K562 (cell line): ENCODE results near the gene DAPK1. TPM values are rescaled to one million over a fixed set of nuclear protein-coding genes. Genes with fewer than 3 reads are reported as not detected.

ENCODE experiments used
- ATAC-seq: fragments of 200-7000 bp; cut with Tn5 transposase; 3 replicates; pipeline ENCODE4 v1.9.1; 2020; ENCODE audit warnings: moderate library complexity
- BruUV-seq: library from RNA; stranded (reverse); fragments of 400-500 nt; replicated peaks from 2 replicates; lab custom pipeline; 2021; lab: Mats Ljungman, UMichigan
- CTCF ChIA-PET: fragments of 300-600 bp; formaldehyde crosslinking; extraction: SDS; loops from one replicate; lab custom pipeline; 2021; ENCODE audit warnings: low intra/inter-chr PET ratio; lab: Yijun Ruan, JAX
- POLR2A ChIA-PET: fragments of 300-600, 350-650 bp; sonication (Branson Sonifier 250); formaldehyde crosslinking; extraction: SDS; loops from one replicate; lab custom pipeline; 2021; ENCODE audit warnings: antibody characterized with exemption, inconsistent platforms; lab: Yijun Ruan, JAX
- DNase-seq, 4 experiments: peaks; one replicate each; pipeline versions ENCODE4 v3.0.0 to v3.0.0-alpha.2; 2011 to 2018; ENCODE audit warnings: low spot score in 3 of 4, mixed read lengths in 3 of 4; ENCODE audit errors: extremely low read depth in 1 of 4
- FAIRE-seq: peaks from 2 replicates; lab custom pipeline; 2011; peaks lifted over from hg19 to GRCh38; lab: Jason Lieb, UNC
- H2AFZ ChIP-seq: 2 replicates; pipeline ENCODE4 v1.6.0; 2011; ENCODE audit warnings: low read depth, low read length, control low read depth, inconsistent platforms
- H3K27ac ChIP-seq: fragments of 200-600 bp; 3 replicates; pipeline ENCODE4 v1.8.0; 2011; ENCODE audit warnings: low read depth, mild to moderate bottlenecking, control low read depth, inconsistent platforms, low read length, moderate library complexity, mixed read lengths; ENCODE audit errors: extremely low read depth
- H3K27me3 ChIP-seq, 2 experiments: fragments of 300-600 bp in 1 of 2; 2 replicates in 1 of 2; 3 replicates in 1 of 2; pipeline versions ENCODE4 v1.6.0 to v1.8.0; 2011; ENCODE audit warnings: inconsistent platforms in 2 of 2, low read length in 2 of 2, mild to moderate bottlenecking in 1 of 2, mixed read lengths in 1 of 2, moderate library complexity in 1 of 2; ENCODE audit not compliant: control insufficient read depth in 2 of 2, insufficient read depth in 2 of 2
- H3K36me3 ChIP-seq: fragments of 300-600 bp; 3 replicates; pipeline ENCODE4 v1.8.0; 2011; ENCODE audit warnings: mild to moderate bottlenecking, low read length, inconsistent platforms; ENCODE audit not compliant: control insufficient read depth, insufficient read depth
- H3K4me1 ChIP-seq, 2 experiments: fragments of 200-600 bp in 1 of 2; replicated peaks in 1 of 2; 2 replicates in 1 of 2; 3 replicates in 1 of 2; pipeline versions ENCODE4 v1.5.1 to v1.8.0; 2011; ENCODE audit warnings: inconsistent platforms in 2 of 2, low read length in 2 of 2, mild to moderate bottlenecking in 1 of 2, mixed read lengths in 1 of 2, moderate library complexity in 1 of 2; ENCODE audit not compliant: control insufficient read depth in 2 of 2, insufficient read depth in 2 of 2
- H3K4me2 ChIP-seq: 2 replicates; pipeline ENCODE4 v1.6.1; 2011; ENCODE audit warnings: low read length, control low read depth, inconsistent platforms, mixed read lengths; ENCODE audit not compliant: insufficient read depth
- H3K4me3 ChIP-seq: fragments of 200-600 bp; sonication (generic), shearing (Covaris generic); 2 replicates; pipeline ENCODE4 v1.5.1; 2016; ENCODE audit warnings: control low read depth, inconsistent platforms
- H3K79me2 ChIP-seq: fragments of 200-600 bp; 3 replicates; pipeline ENCODE4 v1.8.0; 2011; ENCODE audit warnings: low read length, inconsistent platforms; ENCODE audit not compliant: control insufficient read depth, insufficient read depth
- H3K9ac ChIP-seq, 2 experiments: 2 replicates each; pipeline versions ENCODE4 v1.6.0 to v1.6.1; 2011; ENCODE audit warnings: low read depth in 2 of 2, low read length in 2 of 2, control low read depth in 1 of 2, inconsistent platforms in 1 of 2, mild to moderate bottlenecking in 1 of 2, mixed read lengths in 1 of 2; ENCODE audit not compliant: insufficient read depth in 1 of 2
- H3K9me1 ChIP-seq: one replicate; pipeline ENCODE4 v1.6.0; 2011; ENCODE audit warnings: inconsistent platforms, mild to moderate bottlenecking, low read length, moderate library complexity; ENCODE audit not compliant: control insufficient read depth, insufficient read depth
- H3K9me3 ChIP-seq: replicated peaks from 2 replicates; pipeline ENCODE4 v1.5.1; 2011; ENCODE audit warnings: low read depth, low read length, inconsistent platforms; ENCODE audit not compliant: control insufficient read depth, insufficient read depth
- H4K20me1 ChIP-seq: replicated peaks from 2 replicates; pipeline ENCODE4 v1.6.1; 2011; ENCODE audit warnings: low read length, inconsistent platforms, mixed read lengths; ENCODE audit not compliant: control insufficient read depth, insufficient read depth
- CTBP1 ChIP-seq: fragments of 450-650 bp; IDR thresholded peaks from 2 replicates; pipeline ENCODE4 v1.6.1; 2016; ENCODE audit warnings: borderline replicate concordance
- EGR1 ChIP-seq: fragments of 450-650 bp; conservative IDR thresholded peaks from 2 replicates; pipeline ENCODE4 v1.6.1; 2017; ENCODE audit warnings: mild to moderate bottlenecking
- ERF ChIP-seq: fragments of 450-650 bp; formaldehyde crosslinking; IDR thresholded peaks from 2 replicates; pipeline ENCODE4 v1.4.0; 2020; ENCODE audit warnings: mild to moderate bottlenecking, mixed read lengths
- ESRRB ChIP-seq: fragments of 250-450 bp; sonication (Bioruptor Pico); IDR thresholded peaks from 2 replicates; pipeline ENCODE4 v1.5.0; 2020; ENCODE audit warnings: mild to moderate bottlenecking, moderate library complexity, borderline replicate concordance
- HMG20A ChIP-seq: fragments of 450-650 bp; formaldehyde crosslinking; conservative IDR thresholded peaks from 2 replicates; pipeline ENCODE4 v1.4.0; 2020; ENCODE audit warnings: mild to moderate bottlenecking, mixed read lengths
- KDM1A ChIP-seq, 2 experiments: fragments of 450-650 bp; IDR thresholded peaks; 2 replicates each; pipeline ENCODE4 v1.6.1; 2016; ENCODE audit warnings: mild to moderate bottlenecking in 2 of 2
- NFE2 ChIP-seq: IDR thresholded peaks from 2 replicates; pipeline ENCODE4 v1.6.1; 2014; ENCODE audit warnings: antibody characterized with exemption, low read depth
- OTX1 ChIP-seq: fragments of 450-650 bp; formaldehyde crosslinking; IDR thresholded peaks from 2 replicates; pipeline ENCODE4 v1.4.0; 2022; ENCODE audit warnings: mild to moderate bottlenecking
- ZNF175 ChIP-seq: fragments of 200-800 bp; sonication (Bioruptor generic); IDR thresholded peaks from 2 replicates; pipeline ENCODE4 v1.6.1; 2016; ENCODE audit warnings: low read depth, mild to moderate bottlenecking, missing genetic modification characterization, missing compliant biosample characterization
- ZNF184 ChIP-seq: sonication (generic); formaldehyde crosslinking; IDR thresholded peaks from 2 replicates; pipeline ENCODE4 v1.5.0; 2020; ENCODE audit warnings: missing genetic modification reagents
- WGBS: fragments of 100-300 bp; shearing (Covaris generic); methylation state at CpG from one replicate; pipeline ENCODE4 v1.1.6; 2016; ENCODE audit warnings: low coverage, mixed read lengths; ENCODE audit not compliant: insufficient coverage; ENCODE audit errors: missing lambda C conversion rate; 5-methylcytosine and 5-hydroxymethylcytosine counted together
- in situ Hi-C: fragments of 300-500 bp; cut with MboI; formaldehyde crosslinking; loops from 4 replicates; pipeline ENCODE4 v1.15.0; 2018; ENCODE audit warnings: inconsistent platforms, mixed read lengths
- intact Hi-C: fragments of 100-400 bp; cut with micrococcal nuclease; formaldehyde crosslinking; loops from 2 replicates; pipeline ENCODE4 v1.14.2; 2022
- polyA plus RNA-seq, 8 experiments: library from polyadenylated mRNA; depleted of rRNA in 4 of 8; stranded (reverse) in 5 of 8; unstranded in 3 of 8; fragments of >200 nt; fragmentation: Nextera tagmentation in 2 of 8; fragmentation: Illumina TruSeq in 1 of 8; extraction: Ambion mirVana in 2 of 8; extraction: Trizol in 1 of 8; gene quantifications; 2 replicates each; pipeline versions ENCODE4 v1.2.1 to v1.2.3, GENCODE V29; 2011 to 2014; ENCODE audit warnings: inconsistent platforms in 1 of 8, missing spikeins in 1 of 8
- total RNA-seq, 7 experiments: library from RNA; depleted of rRNA in 6 of 7; stranded (reverse); fragments of >200 nt in 6 of 7; fragmentation: Illumina TruSeq in 2 of 7; extraction: Trizol in 2 of 7; gene quantifications; 2 replicates each; pipeline versions ENCODE4 v1.2.1 to v1.2.3, GENCODE V29; 2011 to 2021; ENCODE audit warnings: low replicate concordance in 1 of 7
- TF ChIP-seq, protein P1 (sequence below): sonication (generic); formaldehyde crosslinking; IDR thresholded peaks from 2 replicates; pipeline ENCODE4 v1.8.0; 2022; ENCODE audit warnings: mild to moderate bottlenecking, missing genetic modification reagents, borderline replicate concordance

DAPK1 gene
- total and polyA plus RNA-seq, 9 of the 15 experiments (the other 6 are each of a cell fraction or from before 2014, with no cell fraction given) = 1.7 to 26.4 (median 15.8) TPM

DNA sequence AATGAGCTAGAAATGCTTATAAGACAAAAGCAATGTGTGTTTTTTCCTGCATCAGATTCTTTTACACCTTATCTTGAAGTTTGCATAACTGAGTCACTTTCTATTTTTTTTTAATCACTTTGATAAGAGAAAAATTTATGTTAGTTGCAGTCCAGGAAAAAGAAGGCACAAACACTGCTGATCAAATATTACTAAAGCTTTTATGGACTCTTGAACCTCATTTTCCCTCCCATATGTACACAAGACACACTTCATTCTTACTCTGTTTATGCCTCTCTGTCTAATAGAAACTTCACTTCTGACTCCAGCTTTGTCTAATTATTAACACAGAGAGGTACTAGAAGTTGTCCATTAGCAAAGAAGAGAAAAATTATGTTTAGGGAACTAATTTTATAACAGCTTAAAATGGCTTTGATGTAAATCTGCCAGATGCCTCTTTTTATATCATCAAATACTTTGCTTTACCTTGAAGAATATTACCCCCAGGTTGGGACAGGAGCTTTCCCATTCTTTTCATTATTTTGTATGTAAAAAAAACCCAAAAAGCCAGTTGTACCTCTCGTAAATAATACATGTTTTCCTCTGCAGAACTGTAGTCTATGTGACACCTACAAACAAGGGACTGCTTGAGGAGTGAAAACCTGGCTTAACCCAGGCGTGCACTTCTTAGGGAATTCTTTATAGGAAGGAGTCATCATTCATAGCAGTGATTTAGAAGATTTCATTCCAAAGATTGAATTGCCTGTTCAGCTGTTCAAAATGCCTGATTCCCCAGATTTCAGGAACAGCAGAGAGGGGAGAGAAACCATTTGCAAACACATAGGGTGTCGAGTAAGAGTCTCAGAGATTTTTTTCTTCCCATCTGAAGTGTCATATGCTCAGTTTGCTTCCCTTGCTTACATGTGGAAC is 72.6 kb downstream of the DAPK1 start:
- no peak for DNase-seq
- no peak for FAIRE-seq
- Histone ChIP-seq H3K27me3 (no peaks in the 10 kb centered on the region), H4K20me1 (no peaks in the 10 kb centered on the region), H3K9ac (no peak overlapping the region), H3K4me3 (no peak overlapping the region), H3K4me1 (peaks cover 7 to 14% of the 10 kb centered on the region in 2 experiments; a peak in 4 of 5 replicates), H2AFZ (no peak overlapping the region), H3K9me1 (no peaks in the 10 kb centered on the region), H3K9me3 (no peaks in the 10 kb centered on the region), H3K79me2 (no peaks in the 10 kb centered on the region; the same call in 2 of the 3 replicates), H3K27ac (no peak overlapping the region), H3K36me3 (no peaks in the 10 kb centered on the region), H3K4me2 (no peak overlapping the region)
- WGBS = 48% methylated on average over 3 of the region's 3 CpGs
- ChIA-PET POLR2A (no interaction called here), CTCF (no interaction called here)
- intact Hi-C loops = no loop called here
- ATAC-seq = no peak
- TF ChIP-seq KDM1A (IDR thresholded peaks at IDR 0.05) (peak in 1 of 2 experiments; percentile 60; a peak in 3 of 4 replicates), OTX1 (CRISPR knock-in tag) (no peak)
- no TSS peak for BruUV-seq
- in situ Hi-C loops = no loop called here

DNA sequence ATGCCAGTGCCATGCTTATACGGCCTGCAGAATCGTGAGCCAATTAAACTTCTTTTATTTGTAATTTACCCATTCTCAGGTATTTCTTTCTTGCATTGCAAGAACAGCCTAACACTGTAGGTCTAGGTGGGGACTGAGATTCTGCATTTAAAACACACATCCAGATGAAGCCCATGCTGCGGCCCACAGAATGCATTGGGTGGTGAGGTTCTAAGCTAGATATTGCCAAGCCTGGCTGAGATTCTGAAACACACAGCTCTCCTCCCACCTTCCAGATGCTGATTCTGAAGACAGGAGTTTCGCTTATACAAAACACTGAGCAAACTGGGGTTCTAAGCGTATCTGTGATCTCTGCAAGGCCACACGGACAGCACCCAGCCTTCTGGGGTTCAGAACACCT is 75.1 kb downstream of the DAPK1 start:
- H4K20me1 ChIP-seq = no peaks in the 10 kb centered on the region
- H3K4me3 ChIP-seq = no peak overlapping the region
- no peaks in the 10 kb centered on the region for H3K36me3 ChIP-seq
- no peak for DNase-seq
- no peak for FAIRE-seq
- H3K27ac ChIP-seq = no peak overlapping the region
- no peaks in the 10 kb centered on the region for H3K9me3 ChIP-seq
- H3K9me1 ChIP-seq = no peaks in the 10 kb centered on the region
- no peaks in the 10 kb centered on the region for H3K27me3 ChIP-seq
- CTCF ChIA-PET = no interaction called here
- WGBS = 85% methylated on average over 3 of the region's 6 CpGs
- no peak overlapping the region for H2AFZ ChIP-seq
- H3K79me2 ChIP-seq = peaks cover 2% of the 10 kb centered on the region; the same call in 1 of the 3 replicates
- no peak overlapping the region for H3K4me2 ChIP-seq
- no peak overlapping the region for H3K9ac ChIP-seq
- ATAC-seq = no peak
- peaks cover 4% of the 10 kb centered on the region in 2 experiments; a peak in 4 of 5 replicates for H3K4me1 ChIP-seq
- in situ Hi-C loops (no loop called here), intact Hi-C loops (no loop called here)
- BruUV-seq = no TSS peak
- POLR2A ChIA-PET = no interaction called here
- no peak for TF ChIP-seq ERF
- TF ChIP-seq, protein P1, sequence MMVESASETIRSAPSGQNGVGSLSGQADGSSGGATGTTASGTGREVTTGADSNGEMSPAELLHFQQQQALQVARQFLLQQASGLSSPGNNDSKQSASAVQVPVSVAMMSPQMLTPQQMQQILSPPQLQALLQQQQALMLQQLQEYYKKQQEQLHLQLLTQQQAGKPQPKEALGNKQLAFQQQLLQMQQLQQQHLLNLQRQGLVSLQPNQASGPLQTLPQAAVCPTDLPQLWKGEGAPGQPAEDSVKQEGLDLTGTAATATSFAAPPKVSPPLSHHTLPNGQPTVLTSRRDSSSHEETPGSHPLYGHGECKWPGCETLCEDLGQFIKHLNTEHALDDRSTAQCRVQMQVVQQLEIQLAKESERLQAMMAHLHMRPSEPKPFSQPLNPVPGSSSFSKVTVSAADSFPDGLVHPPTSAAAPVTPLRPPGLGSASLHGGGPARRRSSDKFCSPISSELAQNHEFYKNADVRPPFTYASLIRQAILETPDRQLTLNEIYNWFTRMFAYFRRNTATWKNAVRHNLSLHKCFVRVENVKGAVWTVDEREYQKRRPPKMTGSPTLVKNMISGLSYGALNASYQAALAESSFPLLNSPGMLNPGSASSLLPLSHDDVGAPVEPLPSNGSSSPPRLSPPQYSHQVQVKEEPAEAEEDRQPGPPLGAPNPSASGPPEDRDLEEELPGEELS (CRISPR knock-in tag) = no peak
- no peak for TF ChIP-seq EGR1
- TF ChIP-seq ZNF175 (CRISPR knock-in tag) = no peak
- TF ChIP-seq CTBP1 = no peak
- TF ChIP-seq ZNF184 = no peak
- TF ChIP-seq ESRRB = no peak
- no peak for TF ChIP-seq HMG20A (CRISPR knock-in tag)
- TF ChIP-seq NFE2 = no peak
